OCI-LY1 (cell line): ENCODE results near the gene SLC28A1.

ENCODE experiments used
- H2AFZ ChIP-seq: fragments of 200-600 bp; sonication (generic), shearing (Covaris generic); 2 replicates; pipeline ENCODE4 v1.6.0; 2014; ENCODE audit warnings: antibody characterized with exemption, mild to moderate bottlenecking, low read length
- H3F3A ChIP-seq: fragments of 200-600 bp; sonication (generic), shearing (Covaris generic); 2 replicates; pipeline ENCODE4 v1.6.0; 2014; ENCODE audit warnings: mild to moderate bottlenecking, antibody characterized with exemption, low read length, moderate library complexity; ENCODE audit not compliant: insufficient read depth
- H3K27ac ChIP-seq: fragments of 200-600 bp; sonication (generic); 2 replicates; pipeline ENCODE4 v1.5.1; 2014; ENCODE audit warnings: low read length, mixed run types, mild to moderate bottlenecking, low read depth; ENCODE audit not compliant: poor library complexity, severe bottlenecking
- H3K27me3 ChIP-seq: fragments of 200-600 bp; sonication (generic); 2 replicates; pipeline ENCODE4 v1.6.0; 2014; ENCODE audit warnings: antibody characterized with exemption, mild to moderate bottlenecking, low read length, moderate library complexity; ENCODE audit not compliant: insufficient read depth
- H3K36me3 ChIP-seq: fragments of 200-600 bp; sonication (generic); 2 replicates; pipeline ENCODE4 v1.6.1; 2014; ENCODE audit warnings: mild to moderate bottlenecking, antibody characterized with exemption, low read length, moderate library complexity, mixed read lengths; ENCODE audit not compliant: insufficient read depth
- H3K4me1 ChIP-seq: fragments of 200-600 bp; sonication (generic); 2 replicates; pipeline ENCODE4 v1.5.1; 2014; ENCODE audit warnings: mild to moderate bottlenecking, low read length, moderate library complexity; ENCODE audit not compliant: insufficient read depth, severe bottlenecking
- H3K4me2 ChIP-seq: fragments of 200-600 bp; sonication (generic), shearing (Covaris generic); 2 replicates; pipeline ENCODE4 v1.6.1; 2014; ENCODE audit warnings: low read length
- H3K4me3 ChIP-seq: fragments of 200-600 bp; sonication (generic); 2 replicates; pipeline ENCODE4 v1.5.1; 2014; ENCODE audit warnings: low read length, low read depth, mild to moderate bottlenecking, mixed read lengths; ENCODE audit not compliant: poor library complexity, severe bottlenecking
- H3K79me2 ChIP-seq: fragments of 200-600 bp; shearing (Covaris generic); 2 replicates; pipeline ENCODE4 v1.6.1; 2016; ENCODE audit warnings: mixed run types, low read length, mixed read lengths; ENCODE audit not compliant: insufficient read depth
- H3K9ac ChIP-seq: fragments of 200-600 bp; sonication (generic), shearing (Covaris generic); 2 replicates; pipeline ENCODE4 v1.6.1; 2014; ENCODE audit warnings: mild to moderate bottlenecking, low read length, mixed read lengths
- H3K9me2 ChIP-seq: fragments of 200-600 bp; sonication (generic), shearing (Covaris generic); 2 replicates; pipeline ENCODE4 v1.6.1; 2014; ENCODE audit warnings: low read depth, mild to moderate bottlenecking, low read length, mixed read lengths
- H3K9me3 ChIP-seq: fragments of 200-600 bp; shearing (Covaris generic); 2 replicates; pipeline ENCODE4 v1.6.1; 2014; ENCODE audit warnings: low read length, mixed read lengths
- H4K20me1 ChIP-seq: fragments of 200-600 bp; sonication (generic), shearing (Covaris generic); 2 replicates; pipeline ENCODE4 v1.6.0; 2016; ENCODE audit warnings: mild to moderate bottlenecking, low read length; ENCODE audit not compliant: insufficient read depth
- CTCF ChIP-seq: fragments of 200-600 bp; sonication (generic), shearing (Covaris generic); IDR thresholded peaks from 2 replicates; pipeline ENCODE4 v1.5.1; 2017; ENCODE audit warnings: mild to moderate bottlenecking, antibody characterized with exemption, low read length, moderate library complexity, mixed read lengths
- EZH2 ChIP-seq: fragments of 200-600 bp; sonication (generic), shearing (Covaris generic); IDR thresholded peaks from 2 replicates; pipeline ENCODE4 v1.8.0; 2017; ENCODE audit warnings: borderline replicate concordance, mixed run types, mild to moderate bottlenecking, antibody characterized with exemption, low read length, moderate library complexity, mixed read lengths

Gene SLC28A1

GRCh38 chr15:84910928-84911623 is 26.6 kb downstream of the SLC28A1 start:
- Histone ChIP-seq H3K4me2 (no peak overlapping the region), H3K27me3 (no peaks in the 10 kb centered on the region), H2AFZ (no peak overlapping the region), H3K36me3 (no peaks in the 10 kb centered on the region), H3K79me2 (no peaks in the 10 kb centered on the region), H3K9ac (no peak overlapping the region), H3F3A (no peaks in the 10 kb centered on the region), H4K20me1 (no peaks in the 10 kb centered on the region), H3K9me3 (no peaks in the 10 kb centered on the region), H3K9me2 (no peaks in the 10 kb centered on the region), H3K4me3 (no peak overlapping the region), H3K27ac (no peak overlapping the region), H3K4me1 (peaks cover 7% of the 10 kb centered on the region)
- TF ChIP-seq CTCF (no peak), EZH2 (no peak)

GRCh38 chr15:84911879-84912660 is 27.6 kb downstream of the SLC28A1 start:
- TF ChIP-seq CTCF: no peak
- TF ChIP-seq EZH2: no peak
- H3K9me2 ChIP-seq: no peaks in the 10 kb centered on the region
- H3K4me3 ChIP-seq: no peak overlapping the region
- no peaks in the 10 kb centered on the region for H3K27me3 ChIP-seq
- H3K4me2 ChIP-seq: no peak overlapping the region
- H3K9me3 ChIP-seq: no peaks in the 10 kb centered on the region
- H2AFZ ChIP-seq: no peak overlapping the region
- peaks cover 7% of the 10 kb centered on the region for H3K4me1 ChIP-seq
- no peaks in the 10 kb centered on the region for H3F3A ChIP-seq
- H4K20me1 ChIP-seq: no peaks in the 10 kb centered on the region
- no peaks in the 10 kb centered on the region for H3K36me3 ChIP-seq
- no peak overlapping the region for H3K27ac ChIP-seq
- no peaks in the 10 kb centered on the region for H3K79me2 ChIP-seq
- H3K9ac ChIP-seq: no peak overlapping the region

DNA sequence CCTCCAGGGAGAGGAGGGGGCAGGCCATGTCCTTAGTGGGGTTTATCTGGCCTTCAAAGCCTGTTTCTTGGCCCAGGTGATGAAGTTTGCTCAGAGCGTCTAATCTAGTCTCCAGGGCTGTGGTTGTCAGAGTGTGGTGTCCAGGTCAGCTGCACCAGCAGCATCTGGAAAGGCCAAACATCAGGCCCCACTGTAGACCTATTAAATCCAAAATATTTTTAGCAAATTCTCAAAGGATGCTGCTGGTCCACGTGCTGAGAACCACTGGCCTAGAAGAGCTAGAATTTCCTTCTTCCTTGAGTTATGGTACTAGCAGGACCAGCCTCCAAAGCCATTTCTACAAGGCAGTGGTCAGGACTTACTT is 28.9 kb downstream of the SLC28A1 start:
- Histone ChIP-seq H3K9ac (no peak overlapping the region), H3K27ac (no peak overlapping the region), H3K36me3 (no peaks in the 10 kb centered on the region), H3K4me2 (no peak overlapping the region), H3K9me2 (no peaks in the 10 kb centered on the region), H3K79me2 (no peaks in the 10 kb centered on the region), H4K20me1 (no peaks in the 10 kb centered on the region), H3K9me3 (no peaks in the 10 kb centered on the region), H3K4me3 (no peak overlapping the region), H3K4me1 (peaks cover 7% of the 10 kb centered on the region), H2AFZ (no peak overlapping the region), H3K27me3 (no peaks in the 10 kb centered on the region), H3F3A (no peaks in the 10 kb centered on the region)
- TF ChIP-seq CTCF (no peak), EZH2 (no peak)
